GM12864 (cell line): Measurements from ENCODE around the gene NFASC.

Experiments used
- DNase-seq: peaks from one replicate; pipeline ENCODE4 v3.0.0-alpha.2; 2011; ENCODE audit warnings: low read depth
- H3K4me3 ChIP-seq: 2 replicates; pipeline ENCODE4 v1.5.1; 2011; ENCODE audit warnings: mild to moderate bottlenecking, low read depth, low read length, control low read depth
- TF ChIP-seq, protein P1 (sequence below): IDR thresholded peaks from 2 replicates; pipeline ENCODE4 v1.5.1; 2011; ENCODE audit warnings: low read depth, mild to moderate bottlenecking, moderate library complexity, low read length, control low read depth, inconsistent platforms; ENCODE audit errors: missing control alignments

Gene NFASC

DNA sequence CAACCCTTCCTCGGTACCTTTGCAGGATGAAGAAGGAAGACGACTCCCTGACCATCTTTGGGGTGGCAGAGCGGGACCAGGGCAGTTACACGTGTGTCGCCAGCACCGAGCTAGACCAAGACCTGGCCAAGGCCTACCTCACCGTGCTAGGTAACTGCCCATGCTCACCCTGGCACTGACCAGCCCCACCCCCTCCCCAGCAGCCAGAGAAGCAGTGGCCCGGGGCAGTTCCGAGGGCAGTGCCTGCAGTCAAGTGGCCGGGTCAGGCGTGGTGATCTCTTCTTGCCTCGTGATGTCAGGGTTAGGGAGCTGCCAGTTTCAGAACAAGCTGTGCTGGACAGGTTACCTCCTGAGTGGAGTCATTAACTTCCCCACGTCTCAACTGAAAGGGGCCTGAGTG, 106.0 kb downstream of the NFASC start:
- DNase-seq = no peak
- H3K4me3 ChIP-seq = no peak overlapping the region
- TF ChIP-seq, protein P1, sequence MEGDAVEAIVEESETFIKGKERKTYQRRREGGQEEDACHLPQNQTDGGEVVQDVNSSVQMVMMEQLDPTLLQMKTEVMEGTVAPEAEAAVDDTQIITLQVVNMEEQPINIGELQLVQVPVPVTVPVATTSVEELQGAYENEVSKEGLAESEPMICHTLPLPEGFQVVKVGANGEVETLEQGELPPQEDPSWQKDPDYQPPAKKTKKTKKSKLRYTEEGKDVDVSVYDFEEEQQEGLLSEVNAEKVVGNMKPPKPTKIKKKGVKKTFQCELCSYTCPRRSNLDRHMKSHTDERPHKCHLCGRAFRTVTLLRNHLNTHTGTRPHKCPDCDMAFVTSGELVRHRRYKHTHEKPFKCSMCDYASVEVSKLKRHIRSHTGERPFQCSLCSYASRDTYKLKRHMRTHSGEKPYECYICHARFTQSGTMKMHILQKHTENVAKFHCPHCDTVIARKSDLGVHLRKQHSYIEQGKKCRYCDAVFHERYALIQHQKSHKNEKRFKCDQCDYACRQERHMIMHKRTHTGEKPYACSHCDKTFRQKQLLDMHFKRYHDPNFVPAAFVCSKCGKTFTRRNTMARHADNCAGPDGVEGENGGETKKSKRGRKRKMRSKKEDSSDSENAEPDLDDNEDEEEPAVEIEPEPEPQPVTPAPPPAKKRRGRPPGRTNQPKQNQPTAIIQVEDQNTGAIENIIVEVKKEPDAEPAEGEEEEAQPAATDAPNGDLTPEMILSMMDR = no peak

DNA sequence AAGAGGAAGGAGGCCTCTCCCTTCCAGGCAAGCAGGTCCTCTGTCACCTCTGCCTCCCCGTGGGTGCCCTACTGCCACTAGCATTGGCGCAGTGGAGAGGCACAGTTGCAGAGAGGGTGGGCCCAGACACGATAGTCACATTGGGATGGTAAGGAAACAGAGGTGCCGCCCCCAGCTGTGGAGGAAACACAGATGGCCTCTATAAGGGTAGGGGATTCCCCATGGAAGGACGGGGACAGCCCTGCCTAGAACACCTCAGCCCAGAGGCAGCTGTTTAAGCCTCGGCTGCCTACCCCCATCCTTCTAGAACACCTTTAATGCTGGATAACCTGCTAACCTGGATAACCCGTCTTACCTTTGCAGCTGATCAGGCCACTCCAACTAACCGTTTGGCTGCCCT, 106.7 kb downstream of the NFASC start:
- H3K4me3 ChIP-seq = no peak overlapping the region
- TF ChIP-seq, protein P1 = no peak
- DNase-seq = no peak

DNA sequence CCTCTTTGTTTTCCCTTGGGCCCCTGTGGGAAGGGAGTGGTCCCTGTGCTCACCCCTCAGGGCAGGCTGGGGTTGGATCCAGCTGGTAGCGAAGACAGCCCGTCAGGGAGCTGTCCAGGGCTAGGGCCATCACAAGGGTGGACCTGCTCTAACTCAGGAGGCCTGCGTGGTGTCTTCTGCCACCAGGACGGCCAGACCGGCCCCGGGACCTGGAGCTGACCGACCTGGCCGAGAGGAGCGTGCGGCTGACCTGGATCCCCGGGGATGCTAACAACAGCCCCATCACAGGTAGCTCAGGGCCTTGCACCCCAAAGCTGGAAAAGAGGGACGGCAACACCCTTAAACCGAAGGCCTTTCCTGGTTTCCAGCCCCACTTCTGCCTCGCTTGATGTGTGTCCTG, 108.1 kb downstream of the NFASC start:
- H3K4me3 ChIP-seq = no peak overlapping the region
- TF ChIP-seq, protein P1 = no peak
- no peak for DNase-seq

DNA sequence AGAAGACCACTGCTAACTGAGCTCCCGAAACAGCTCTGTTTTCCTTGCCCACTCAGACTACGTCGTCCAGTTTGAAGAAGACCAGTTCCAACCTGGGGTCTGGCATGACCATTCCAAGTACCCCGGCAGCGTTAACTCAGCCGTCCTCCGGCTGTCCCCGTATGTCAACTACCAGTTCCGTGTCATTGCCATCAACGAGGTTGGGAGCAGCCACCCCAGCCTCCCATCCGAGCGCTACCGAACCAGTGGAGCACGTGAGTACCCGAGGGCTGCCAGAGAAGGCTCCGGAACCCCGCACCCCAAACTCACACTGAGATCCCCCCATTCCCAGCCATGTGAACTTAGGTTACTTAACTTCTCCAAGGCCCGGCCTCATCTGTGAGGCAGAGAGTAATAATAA, 108.6 kb downstream of the NFASC start:
- H3K4me3 ChIP-seq = no peak overlapping the region
- no peak for DNase-seq
- TF ChIP-seq, protein P1 = no peak

DNA sequence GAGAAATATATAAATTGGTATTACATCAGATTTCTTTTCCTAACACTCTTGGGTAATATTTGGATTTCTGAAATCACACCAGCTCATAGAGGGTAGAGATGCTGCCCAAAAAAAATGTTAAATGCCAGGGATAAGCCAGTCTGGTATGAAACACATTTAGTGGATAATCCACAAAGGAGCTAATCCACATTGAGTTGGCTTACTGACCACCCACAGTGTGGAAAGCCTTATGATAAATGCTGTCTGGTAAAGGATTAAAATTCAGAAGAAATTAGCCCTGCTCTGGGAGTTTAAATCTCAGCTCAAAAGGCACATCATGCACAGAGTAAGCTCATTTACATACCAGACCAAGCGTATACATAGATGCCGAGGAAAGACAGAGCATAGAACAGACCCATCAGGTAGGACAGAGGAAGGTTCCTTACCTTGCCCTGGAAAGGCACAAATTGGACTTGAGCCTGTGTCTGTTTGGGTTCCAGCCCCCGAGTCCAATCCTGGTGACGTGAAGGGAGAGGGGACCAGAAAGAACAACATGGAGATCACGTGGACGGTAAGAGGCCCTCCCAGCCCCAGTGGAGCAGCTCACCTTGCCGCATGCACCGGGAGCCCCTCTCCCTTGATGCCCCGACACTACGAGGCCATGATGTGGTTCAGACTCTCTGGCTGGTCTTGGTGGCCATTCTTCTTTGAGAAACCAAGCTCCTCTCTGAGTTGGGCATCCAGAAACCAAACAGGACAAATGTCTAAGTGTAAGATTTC, 109.4 kb downstream of the NFASC start:
- TF ChIP-seq, protein P1 = no peak
- no peak overlapping the region for H3K4me3 ChIP-seq
- no peak for DNase-seq

DNA sequence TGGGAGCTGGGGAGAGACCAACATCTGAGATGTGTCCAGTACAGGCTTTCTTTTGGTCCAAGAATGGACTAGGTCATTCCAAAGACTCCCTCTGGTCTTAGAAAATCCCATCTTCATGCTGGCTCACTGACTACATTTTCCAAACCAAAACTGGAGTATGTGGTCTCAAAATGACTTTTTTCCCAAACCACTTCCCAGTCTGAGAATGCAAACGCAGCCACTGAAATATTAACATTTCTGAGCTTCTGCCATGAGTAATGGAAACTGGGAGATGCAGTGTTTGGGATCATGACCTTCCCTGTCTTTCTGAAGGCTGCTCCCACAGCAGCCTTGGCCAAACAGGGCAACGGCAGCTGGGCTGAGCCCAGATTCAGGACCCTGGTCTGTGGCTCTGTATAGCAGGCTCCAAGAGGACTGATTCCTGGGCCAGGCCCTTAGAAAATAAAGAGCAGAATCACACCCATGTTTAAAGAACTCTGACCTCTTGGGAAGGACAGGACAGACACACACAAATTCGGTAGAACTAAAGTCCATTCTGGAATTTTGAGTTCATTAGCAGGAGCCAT, 110.3 kb downstream of the NFASC start:
- no peak overlapping the region for H3K4me3 ChIP-seq
- TF ChIP-seq, protein P1 = no peak
- no peak for DNase-seq

DNA sequence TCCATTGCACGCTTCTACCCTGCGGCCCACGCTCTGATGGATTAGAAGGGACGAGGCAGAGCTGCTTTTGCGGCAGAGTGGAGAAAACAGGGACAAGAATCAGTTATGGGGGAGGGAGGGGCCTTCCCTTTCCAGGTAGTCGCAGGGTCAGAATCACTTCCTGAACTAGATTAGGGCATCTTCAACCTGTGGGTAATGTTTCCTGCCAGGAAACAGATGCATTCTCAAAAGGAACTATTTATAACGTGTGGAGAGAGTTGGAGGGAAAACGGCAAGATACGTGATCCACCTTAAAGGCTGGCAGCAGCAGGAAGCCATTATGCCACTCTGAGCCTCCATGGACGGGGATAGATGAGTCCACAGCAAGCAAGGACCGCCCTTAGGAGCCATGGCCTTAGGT, 112.5 kb downstream of the NFASC start:
- H3K4me3 ChIP-seq = no peak overlapping the region
- DNase-seq = no peak
- TF ChIP-seq, protein P1 = no peak
